BE2C (cell line): Measurements from ENCODE around the gene MTX1.

Source experiments
- DNase-seq: peaks from one replicate; pipeline ENCODE4 v3.0.0-alpha.2; 2020
- H3K27me3 ChIP-seq: fragments of 250-450 bp; sonication (Bioruptor Pico); 2 replicates; pipeline ENCODE4 v1.5.1; 2020; ENCODE audit warnings: mild to moderate bottlenecking
- H3K36me3 ChIP-seq: fragments of 250-450 bp; sonication (Bioruptor Pico); 2 replicates; pipeline ENCODE4 v1.5.1; 2020; ENCODE audit warnings: mild to moderate bottlenecking
- H3K4me1 ChIP-seq: fragments of 250-450 bp; sonication (Bioruptor Pico); 2 replicates; pipeline ENCODE4 v1.5.1; 2020
- H3K4me3 ChIP-seq: 2 replicates; pipeline ENCODE4 v1.5.1; 2011; ENCODE audit warnings: low read depth, low read length
- H3K9me3 ChIP-seq: fragments of 250-450 bp; sonication (Bioruptor Pico); 2 replicates; pipeline ENCODE4 v1.5.1; 2020
- TF ChIP-seq, protein P1 (sequence below): IDR thresholded peaks from 2 replicates; pipeline ENCODE4 v1.5.1; 2012; ENCODE audit warnings: mild to moderate bottlenecking, low read depth, low read length

Gene MTX1

DNA sequence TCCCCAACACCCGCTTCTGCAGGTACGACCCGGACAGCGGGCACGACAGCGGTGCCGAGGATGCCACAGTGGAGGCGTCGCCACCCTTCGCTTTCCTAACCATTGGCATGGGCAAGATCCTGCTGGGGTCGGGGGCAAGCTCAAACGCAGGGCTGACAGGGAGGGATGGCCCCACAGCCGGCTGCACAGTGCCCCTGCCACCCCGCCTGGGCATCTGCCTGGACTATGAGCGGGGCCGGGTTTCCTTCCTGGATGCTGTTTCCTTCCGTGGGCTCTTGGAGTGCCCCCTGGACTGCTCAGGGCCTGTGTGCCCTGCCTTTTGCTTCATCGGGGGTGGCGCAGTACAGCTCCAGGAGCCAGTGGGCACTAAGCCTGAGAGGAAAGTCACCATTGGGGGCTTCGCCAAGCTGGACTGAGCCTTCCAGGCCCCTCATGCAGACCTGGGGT lies 24.7 kb upstream of the MTX1 start:
- Histone ChIP-seq H3K4me1 (peaks cover 13% of the 10 kb centered on the region), H3K27me3 (no peaks in the 10 kb centered on the region), H3K4me3 (no peak overlapping the region), H3K9me3 (no peaks in the 10 kb centered on the region), H3K36me3 (peaks cover 24% of the 10 kb centered on the region)
- TF ChIP-seq, protein P1, sequence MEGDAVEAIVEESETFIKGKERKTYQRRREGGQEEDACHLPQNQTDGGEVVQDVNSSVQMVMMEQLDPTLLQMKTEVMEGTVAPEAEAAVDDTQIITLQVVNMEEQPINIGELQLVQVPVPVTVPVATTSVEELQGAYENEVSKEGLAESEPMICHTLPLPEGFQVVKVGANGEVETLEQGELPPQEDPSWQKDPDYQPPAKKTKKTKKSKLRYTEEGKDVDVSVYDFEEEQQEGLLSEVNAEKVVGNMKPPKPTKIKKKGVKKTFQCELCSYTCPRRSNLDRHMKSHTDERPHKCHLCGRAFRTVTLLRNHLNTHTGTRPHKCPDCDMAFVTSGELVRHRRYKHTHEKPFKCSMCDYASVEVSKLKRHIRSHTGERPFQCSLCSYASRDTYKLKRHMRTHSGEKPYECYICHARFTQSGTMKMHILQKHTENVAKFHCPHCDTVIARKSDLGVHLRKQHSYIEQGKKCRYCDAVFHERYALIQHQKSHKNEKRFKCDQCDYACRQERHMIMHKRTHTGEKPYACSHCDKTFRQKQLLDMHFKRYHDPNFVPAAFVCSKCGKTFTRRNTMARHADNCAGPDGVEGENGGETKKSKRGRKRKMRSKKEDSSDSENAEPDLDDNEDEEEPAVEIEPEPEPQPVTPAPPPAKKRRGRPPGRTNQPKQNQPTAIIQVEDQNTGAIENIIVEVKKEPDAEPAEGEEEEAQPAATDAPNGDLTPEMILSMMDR = no peak
- DNase-seq = no peak

- TF ChIP-seq, protein P1 = no peak
- no peaks in the 10 kb centered on the region for H3K27me3 ChIP-seq
- no peaks in the 10 kb centered on the region for H3K9me3 ChIP-seq
- peaks cover 21% of the 10 kb centered on the region for H3K36me3 ChIP-seq
- DNase-seq = no peak
- H3K4me3 ChIP-seq = no peak overlapping the region
- H3K4me1 ChIP-seq = peaks cover 13% of the 10 kb centered on the region
Observed at GRCh38 chr1:155184351-155184811, 24.1 kb upstream of the MTX1 start.

GRCh38 chr1:155184835-155185782 lies 23.4 kb upstream of the MTX1 start:
- no peaks in the 10 kb centered on the region for H3K9me3 ChIP-seq
- no peaks in the 10 kb centered on the region for H3K27me3 ChIP-seq
- peaks cover 14% of the 10 kb centered on the region for H3K36me3 ChIP-seq
- peak; percentile 74 for DNase-seq
- H3K4me1 ChIP-seq = peaks cover 13% of the 10 kb centered on the region
- TF ChIP-seq, protein P1 = no peak
- H3K4me3 ChIP-seq = no peak overlapping the region

DNA sequence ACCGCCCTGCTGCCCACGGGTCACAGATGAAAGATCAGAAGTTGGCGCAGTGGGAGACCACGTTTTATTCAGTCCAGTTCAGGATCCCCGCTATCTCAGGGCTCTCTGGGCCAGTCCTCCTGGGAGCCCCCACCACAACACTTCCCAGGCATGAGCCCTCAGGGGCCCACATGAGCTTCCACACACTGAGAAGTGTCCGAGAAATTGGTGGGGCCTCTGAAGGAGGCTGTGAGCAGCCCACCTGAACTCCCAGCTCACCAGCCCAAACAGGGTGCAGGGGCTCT lies 22.8 kb upstream of the MTX1 start:
- Histone ChIP-seq H3K4me3 (no peak overlapping the region), H3K9me3 (no peaks in the 10 kb centered on the region), H3K27me3 (no peaks in the 10 kb centered on the region), H3K36me3 (peaks cover 7% of the 10 kb centered on the region; the same call in 1 of the 2 replicates), H3K4me1 (peaks cover 13% of the 10 kb centered on the region)
- TF ChIP-seq, protein P1 = no peak
- DNase-seq = no peak

DNA sequence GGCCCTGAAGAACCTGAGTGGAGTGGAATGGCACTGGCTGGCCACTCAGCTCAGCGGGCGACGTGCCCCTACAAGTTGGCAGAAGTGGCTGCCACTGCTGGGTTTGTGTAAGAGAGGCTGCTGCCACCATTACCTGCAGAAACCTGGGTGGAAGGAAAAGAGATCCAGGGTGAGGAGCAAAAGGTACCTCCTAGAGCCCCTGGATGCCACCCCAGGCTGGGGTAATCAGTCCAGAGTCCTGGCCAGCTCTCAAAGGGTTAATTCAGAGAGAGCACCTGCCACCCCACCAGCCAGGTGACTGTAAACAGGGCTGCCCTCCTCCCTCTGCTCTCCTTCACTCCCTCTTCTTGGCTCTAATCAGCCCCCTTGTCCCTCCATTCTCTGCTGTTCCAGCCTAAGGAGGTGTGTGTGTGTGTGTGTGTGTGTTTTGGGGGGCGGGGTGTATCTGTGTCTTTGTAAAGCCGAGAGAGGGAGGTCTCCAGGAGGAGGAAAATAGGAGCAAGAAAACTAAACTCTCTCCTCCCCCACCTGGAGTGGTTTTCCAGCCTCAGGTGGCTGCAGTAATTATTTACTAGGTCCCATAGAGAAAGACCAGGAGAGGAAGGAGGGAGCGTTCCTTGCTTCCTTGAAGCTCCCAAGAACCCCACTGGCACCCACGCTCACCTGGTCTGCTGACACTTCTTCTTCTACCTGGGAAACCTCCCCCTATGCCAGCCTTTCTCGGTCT lies 22.3 kb upstream of the MTX1 start:
- Histone ChIP-seq H3K4me1 (peaks cover 13% of the 10 kb centered on the region), H3K4me3 (no peak overlapping the region), H3K36me3 (peaks cover 6% of the 10 kb centered on the region; the same call in 1 of the 2 replicates), H3K9me3 (no peaks in the 10 kb centered on the region), H3K27me3 (no peaks in the 10 kb centered on the region)
- no peak for DNase-seq
- TF ChIP-seq, protein P1 = no peak
